Daoy (cell line): ENCODE measurements around the gene ADPRH. TPM values are rescaled to one million over a fixed set of nuclear protein-coding genes. Genes with fewer than 3 reads are reported as not detected.
"Not testable (repeated sequence)": the region's sequence is repeated elsewhere in the genome, so short reads cannot be mapped to it uniquely, and the experiment has no call there.

Experiments used
- DNase-seq: peaks from one replicate; pipeline ENCODE4 v3.0.0-alpha.2; 2015; ENCODE audit warnings: low read depth
- total RNA-seq: library from RNA; depleted of rRNA; stranded (reverse); fragments of >200 nt; shearing (Covaris generic); gene quantifications from 2 replicates; pipeline ENCODE4 v1.2.3, GENCODE V29; 2014; rRNA removed

ADPRH gene
- 0.86 and 2.5 TPM in 2 replicates for total RNA-seq

DNA sequence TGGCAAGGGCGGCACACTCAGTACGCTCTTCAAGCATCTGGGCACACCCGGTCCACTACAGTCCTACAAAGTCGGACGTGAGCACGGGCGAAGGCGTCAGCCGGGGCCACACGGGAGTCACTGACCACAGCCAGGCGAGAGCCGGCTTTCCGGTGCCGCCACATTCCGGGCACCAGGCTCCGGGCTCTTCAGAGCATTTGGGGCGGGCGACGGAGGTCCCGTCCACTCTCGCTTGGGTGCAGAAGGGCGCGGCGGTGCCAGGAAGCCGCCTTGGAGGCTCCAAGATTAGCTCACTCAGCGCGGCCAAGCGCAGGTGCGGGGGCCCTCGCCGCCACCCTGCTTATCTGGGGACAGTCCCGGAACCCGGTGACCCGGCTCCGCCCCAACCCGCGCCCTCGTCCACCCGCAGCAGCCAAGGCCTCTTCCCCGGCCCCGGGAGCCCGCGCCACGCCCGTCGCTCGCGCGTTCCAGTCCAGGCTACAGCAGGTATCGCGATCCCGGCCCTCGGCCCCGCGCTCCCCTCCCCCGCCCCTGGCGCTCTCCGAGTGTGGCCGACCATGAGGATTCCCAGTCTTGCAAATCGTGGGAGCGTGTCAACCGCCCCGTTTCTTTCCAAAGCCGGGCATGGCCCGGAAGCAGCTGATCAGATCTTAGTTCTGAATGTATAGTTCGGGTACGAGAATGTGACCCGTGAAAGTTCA is at the start of gene ADPRH:
Gene ADPRH (plus strand): TSS at position 127 of the 701 bp plus-strand sequence. CDS start 2,678 bp downstream, outside the sequence.
- DNase-seq = peak; percentile 73

DNA sequence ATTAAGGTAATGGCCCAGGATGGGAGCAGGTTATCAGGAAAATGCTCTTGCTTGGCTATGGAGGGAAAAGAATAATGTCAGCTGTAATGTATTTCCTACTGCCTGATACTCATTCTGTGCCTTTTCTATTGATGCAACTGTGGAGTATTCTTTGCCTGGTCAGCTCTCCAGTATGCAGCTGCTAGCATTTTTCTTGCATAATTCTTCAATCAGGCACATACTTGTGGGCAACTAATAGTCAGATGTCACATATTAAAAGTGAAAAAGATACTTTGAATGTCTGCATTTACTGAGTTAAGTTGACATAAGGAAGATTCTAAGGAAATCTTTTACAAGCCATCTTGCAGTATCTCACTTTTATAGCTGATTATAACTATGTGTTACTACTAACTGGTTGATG is 49.4 kb upstream of the ADPRH start:
- DNase-seq = no peak

DNA sequence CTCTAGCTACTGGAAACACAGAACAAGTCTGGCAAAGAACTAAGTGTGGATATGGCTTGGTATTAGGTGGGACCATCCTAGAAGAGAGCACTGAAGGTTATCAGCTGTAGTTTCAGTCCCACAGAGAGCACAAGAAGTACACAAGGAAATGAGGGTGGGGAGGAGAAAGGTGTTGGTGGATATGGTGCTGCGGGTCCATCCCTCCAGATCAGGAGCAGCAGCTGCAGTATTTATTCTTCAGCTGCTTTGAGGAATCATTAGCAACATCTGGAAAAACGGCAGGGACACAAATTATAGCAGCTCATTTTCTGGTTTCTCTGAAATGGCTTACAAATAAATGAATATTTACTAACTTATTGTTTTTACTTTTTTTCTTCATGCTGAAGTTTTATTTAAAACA is 48.8 kb upstream of the ADPRH start:
- no peak for DNase-seq

DNA sequence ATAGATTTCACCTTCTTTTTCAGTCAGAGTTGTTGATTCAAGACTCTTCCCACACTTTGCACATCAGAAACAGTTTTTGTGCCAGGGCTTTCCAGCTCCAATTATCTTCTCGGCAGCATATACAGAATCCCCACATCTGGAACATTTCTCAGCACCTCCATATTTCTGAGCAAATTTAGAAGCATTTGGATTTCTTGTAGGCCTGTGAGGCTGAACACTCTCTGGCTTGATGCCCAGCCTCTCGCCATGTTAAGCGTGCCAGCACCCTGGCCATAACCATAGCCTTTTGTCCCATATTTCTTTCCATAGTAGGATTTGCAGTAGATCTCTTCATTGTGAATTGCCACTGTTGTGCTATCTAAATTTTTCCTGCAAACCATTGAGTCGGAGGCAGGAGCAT is 48.1 kb upstream of the ADPRH start:
- DNase-seq = no peak

DNA sequence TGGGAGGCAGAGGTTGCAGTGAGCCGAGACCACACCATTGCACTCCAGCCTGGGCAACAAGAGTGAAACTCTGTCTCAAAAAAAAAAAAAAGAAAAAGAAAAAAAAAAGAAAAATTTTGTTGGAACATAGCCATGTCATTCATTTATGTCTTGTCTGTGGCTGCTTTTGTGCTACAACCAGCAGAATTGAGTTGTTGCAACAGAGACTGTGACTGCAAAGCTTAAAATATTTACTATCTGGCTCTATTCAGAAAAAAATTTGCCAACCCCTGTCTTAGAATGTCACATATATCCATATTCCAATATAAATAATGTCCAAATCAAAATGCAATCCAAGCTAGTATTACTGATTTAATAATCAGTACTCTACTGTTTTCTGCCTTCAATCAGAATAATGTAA is 45.0 kb upstream of the ADPRH start:
- no peak for DNase-seq

DNA sequence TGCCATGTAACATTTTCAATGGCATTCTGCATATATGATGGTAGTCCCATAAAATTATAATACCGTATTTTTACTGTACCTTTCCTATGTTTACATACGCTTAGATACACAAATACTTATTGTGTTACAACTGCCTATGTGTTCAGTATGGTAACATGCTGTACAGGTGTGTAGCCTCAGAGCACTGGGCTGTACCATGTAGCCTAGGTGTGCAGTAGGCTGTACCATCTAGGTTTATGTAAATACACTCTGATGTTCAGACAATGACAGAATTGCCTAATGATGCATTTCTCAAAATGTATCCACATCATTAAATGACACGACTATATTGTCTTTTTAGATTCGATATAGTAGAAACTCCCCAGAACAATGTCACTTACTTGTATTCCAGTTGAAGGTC is 42.5 kb upstream of the ADPRH start:
- no peak for DNase-seq

DNA sequence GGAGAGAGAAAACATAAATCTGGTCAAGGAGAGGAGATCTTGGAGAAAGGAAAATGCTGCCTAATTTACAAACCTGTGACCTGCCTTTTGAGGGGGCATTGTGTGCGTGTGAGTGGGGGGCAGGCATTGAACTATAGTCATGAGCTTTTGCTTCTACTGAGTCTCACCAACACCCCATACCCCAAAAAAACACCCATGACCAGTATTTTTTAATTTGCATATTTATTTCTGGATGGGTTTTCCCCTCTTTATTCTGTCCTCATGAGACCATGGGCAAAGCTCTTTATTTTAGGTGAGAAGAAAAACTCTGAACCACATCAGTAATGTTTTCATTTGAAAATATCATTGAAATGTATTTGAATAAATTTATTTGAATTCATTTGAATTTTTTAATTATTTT is 40.5 kb upstream of the ADPRH start:
- DNase-seq = no peak

DNA sequence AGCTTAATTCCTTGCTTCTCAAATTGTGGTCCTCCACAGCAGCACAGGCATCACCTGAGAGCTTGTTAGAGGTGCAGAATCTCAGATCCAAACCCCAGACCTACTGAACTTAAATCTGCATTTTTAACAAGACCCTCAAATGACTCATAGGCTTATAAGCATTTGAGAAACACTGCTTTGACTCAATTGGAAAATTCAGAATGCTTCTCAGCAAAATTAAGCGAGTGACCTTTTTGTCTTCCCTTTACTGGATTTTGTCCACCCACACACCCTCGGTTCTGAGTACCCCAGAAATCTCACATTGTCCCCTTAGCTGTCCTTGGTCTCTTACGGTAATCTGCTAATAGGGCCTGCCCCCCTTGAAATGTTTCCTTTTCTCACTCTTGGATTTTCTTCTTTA is 37.7 kb upstream of the ADPRH start:
- no peak for DNase-seq

DNA sequence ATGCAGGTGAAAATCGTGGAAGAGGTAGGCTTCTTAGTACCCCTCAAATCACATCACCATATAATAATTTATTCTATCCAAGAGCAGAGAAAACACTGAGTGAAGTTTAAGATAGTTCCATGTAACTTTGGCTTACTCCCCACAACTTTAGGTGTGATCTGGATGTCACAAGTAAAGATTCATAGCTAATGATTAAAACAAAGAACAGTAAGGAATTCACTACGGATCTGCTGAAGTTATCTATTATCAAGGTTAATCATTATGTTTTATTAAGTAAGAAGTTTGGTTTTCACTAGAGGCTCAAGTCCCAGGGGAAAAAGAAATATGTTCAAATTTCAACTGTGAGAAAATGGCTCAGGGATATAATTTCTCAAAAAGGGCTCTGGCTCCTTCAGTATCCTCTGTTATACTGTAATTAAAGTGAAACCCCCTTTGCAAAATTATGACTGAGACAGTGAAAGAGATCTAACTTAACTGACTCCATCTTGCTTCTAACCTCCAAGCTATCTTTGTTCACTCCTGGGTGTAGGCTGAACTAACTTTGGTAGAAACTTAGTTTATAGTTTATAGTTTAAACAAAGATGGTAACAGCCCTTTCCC is 37.0 kb upstream of the ADPRH start:
- DNase-seq = no peak

DNA sequence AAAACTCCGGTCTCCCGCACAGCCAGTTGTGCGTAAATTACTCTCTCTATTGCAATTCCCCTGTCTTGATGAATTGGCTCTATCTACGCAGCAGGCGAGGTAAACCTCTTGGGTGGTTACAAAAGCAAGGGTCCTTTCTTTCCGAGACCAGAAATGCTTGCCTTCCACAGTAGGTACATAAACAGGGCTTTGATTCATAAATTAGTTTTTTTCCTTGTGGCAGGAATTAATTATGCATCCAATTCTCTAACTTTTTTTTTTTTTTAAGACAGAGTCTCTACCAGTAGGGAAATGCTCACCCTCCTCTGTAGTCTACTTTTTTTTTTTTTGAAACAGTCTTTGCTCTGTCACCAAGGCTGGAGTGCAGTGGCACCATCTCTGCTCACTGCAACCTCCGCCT is 36.1 kb upstream of the ADPRH start:
- DNase-seq = no peak

DNA sequence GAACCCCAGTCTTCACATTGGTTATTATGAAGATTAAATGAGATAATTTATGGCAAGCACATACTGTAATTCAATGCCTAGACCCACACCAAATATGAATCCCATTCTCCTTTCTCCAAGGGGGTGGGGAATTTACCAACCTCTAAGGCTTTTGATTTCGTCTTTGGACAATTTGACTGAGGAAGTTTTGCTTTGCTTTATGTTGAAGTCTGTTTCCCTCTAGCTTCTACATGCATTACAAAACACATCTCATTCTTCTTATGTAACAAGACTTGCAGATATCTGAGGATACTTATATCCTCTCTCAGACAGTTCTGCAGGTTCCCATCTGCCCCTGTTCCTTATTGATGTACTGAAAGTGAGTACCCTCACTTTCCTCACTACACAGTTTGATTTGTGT is 32.1 kb upstream of the ADPRH start:
- no peak for DNase-seq

DNA sequence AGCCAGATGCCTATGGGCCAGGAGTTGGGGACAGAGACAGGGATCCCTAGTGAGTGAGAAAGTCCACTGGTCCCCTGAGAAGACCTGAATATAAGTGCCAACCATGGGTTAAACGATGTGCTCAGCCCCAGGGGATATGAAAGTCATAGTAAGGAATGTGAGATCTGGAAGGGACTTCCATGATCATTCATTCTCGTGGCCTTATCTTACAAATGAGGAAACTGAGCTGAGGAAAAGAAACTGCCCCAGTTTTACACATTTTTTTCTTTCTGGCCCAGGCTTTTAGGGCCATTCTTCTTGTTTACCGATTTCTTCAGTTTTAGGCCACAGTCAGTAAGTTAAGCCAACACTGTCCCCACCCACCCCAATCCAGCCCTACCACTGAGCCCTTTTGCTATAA is 31.0 kb upstream of the ADPRH start:
- no peak for DNase-seq

DNA sequence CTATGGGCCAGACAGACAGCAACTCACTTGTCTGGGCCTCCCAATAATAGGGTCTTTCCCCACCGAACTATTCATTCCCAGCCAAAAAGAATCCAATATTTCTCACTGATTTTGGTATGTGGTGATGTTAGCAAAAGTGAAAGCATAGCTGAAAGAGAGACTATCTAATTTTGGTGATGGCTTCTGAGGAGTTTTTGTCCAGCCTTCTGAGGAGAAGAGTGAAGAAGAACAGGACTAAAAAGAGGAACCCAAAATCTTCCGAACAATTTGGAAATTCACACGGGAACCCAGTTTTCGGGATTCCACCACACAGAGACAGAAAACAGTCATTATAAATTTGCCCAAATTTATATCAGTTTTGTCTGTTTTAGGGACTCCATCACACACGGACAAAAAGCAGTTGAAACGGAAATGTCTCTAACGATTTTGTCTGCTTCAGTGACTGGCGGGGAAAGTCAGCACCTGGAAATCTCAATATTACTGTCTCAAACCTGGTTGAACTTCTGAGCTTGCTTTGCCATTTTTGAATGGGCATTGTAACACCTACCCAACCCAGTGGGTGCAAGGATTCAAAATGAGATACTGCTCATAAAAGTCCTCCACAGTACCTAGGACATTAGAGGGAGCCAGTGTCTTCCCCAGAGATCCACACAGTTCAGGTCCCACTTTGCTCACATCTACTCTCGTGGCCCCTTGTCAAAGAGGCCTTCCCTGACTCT is 28.9 kb upstream of the ADPRH start:
- no peak for DNase-seq

DNA sequence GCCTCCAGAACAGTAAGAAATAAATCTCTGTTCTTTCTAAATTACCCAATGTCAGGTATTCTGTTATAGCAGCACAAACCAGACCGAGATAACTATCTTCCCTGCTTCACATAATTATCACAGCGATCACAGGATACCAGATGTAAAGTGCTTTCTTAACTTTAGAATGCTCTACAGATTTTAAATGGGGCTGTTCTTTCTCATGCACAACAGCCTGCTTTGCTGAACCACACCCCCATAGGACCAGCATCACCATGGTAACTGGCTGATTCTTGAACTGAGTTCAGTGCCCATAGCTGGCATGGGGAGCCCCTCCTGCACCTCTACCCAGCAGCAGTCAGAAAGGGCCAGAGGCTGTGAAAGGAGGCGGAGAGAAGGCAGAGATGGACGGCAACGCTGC is 27.7 kb upstream of the ADPRH start:
- no peak for DNase-seq

DNA sequence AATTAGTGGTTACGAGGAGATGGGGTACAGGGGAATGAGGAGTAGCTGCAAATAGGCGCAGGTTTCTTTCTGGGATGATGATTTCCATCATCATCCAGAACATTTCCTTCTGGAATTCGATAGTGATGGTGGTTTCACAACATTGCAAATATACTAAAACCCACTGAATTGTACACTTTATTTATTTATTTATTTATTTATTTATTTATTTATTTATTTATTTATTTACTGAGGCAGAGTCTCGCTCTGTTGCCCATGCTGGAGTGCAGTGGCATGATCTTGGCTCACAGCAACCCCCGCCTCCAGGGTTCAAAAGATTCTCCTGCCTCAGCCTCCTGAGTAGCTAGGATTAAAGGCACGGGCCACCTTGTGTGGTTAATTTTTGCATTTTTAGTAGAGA is 26.4 kb upstream of the ADPRH start:
- not testable (repeated sequence) for DNase-seq

DNA sequence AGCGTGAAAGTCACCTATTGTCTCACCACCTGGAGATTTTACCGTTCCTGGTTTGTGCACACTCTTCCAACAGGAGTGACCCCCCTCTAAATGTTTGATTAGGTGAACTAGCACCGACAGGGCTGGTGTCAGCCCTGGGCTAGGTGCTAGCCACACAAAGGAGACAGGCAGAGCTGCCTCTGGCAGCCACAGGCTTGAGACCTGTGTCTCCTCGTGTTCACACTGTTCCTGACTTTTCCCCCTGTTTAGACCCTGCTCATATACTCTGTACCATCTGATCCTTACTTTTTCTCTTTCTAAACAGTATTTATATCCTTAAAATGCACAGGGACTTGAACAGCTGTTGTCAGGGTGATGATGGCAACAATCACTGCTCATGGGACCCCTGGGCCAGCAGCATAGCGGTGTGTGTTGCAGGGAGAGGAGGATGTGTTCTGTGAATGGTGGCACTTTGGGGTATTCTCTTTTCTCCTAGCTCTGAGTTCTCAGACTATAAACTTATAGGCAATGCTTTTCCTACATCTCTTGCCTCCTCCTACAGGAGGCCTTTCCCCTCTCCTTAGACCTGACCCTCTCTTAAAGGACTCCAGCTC is 25.4 kb upstream of the ADPRH start:
- no peak for DNase-seq

DNA sequence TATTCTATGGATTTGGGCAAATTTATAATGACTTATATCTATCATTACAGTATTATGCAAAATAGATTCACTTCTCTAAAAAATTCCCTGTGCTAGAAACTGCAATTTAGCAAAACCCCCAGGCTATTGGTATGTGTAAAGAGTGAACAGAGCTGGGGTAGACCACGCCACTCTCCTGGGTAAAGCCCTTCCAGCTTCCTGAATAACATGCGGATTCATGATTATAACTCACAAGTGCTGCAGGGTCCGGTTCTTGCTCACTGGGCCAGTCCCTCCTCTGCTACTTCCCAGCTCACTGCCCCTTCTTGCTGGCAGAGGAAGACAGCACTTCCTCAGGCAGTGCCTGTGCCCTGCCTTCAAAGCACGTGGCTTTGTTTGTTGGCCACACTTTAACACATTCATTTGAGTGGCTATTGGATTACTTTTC is 24.0 kb upstream of the ADPRH start:
- DNase-seq = no peak

DNA sequence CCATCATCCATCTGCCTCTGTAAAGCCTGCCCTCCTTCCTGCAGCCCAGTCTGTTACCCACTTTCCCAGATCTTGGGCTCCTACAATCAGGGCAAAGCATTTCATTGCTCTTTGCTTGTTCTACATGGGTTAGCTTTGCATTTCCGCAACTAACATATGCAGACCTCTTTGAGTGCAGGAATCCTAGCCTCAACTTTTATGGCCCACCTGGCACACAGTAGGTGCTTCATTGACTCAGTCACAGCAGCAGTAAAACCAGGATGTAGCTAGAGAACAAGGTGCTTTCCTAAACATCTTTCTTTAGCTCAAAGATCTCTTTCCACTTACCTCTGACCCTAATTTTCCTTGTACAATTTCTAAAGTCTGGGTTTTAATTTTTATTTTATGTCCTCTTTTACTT is 23.4 kb upstream of the ADPRH start:
- DNase-seq = no peak

DNA sequence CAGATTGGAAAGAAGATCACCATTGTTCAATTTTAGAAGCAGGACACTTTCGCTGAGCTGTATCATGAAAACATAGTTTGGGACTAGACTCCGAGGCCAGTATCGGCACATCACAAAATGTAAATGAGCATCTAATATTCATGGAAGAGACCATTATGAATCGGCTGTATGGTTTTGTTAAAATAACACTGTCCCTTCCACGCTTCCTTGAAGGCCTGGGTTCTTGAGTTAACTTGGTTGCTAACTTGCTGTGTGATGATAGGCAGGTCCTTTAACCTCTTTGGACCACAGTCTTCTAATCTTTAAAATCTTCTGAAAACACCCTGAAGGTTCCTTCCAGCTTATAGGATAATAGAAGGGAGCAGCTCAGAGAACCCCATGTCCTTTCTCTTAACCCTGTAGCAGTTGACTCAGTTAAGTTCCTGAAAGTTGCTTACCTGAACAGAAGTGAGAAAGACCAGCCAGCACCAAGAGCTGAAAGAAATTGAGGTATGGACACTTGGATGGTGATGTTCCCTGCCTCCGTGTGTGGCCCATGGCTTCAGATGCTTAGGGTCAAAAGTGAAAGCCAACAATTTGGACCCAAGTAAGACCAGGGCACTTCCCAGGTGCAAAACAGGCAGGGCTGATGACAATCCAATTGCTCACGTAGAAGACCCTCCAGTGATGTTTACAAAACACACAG is 22.0 kb upstream of the ADPRH start:
- no peak for DNase-seq

DNA sequence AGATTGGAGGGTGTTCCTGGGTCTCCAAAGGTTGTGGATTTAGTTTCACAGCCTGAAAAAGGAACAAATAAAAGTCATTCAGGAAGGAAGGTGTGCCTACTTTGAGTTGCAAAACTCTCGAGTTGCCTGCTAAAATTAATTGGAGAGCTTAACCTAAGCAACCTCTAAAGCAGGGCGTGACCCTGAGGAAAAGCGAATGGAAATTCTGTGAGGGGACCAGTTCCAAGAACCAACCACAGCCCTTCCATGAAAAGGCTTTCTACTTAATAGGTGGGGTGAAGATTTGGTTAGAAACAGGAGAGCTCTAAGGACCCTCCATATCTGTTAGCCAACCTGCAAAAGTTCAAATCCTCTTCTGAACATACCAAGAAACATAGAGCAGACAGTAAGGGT is 21.4 kb upstream of the ADPRH start:
- no peak for DNase-seq

DNA sequence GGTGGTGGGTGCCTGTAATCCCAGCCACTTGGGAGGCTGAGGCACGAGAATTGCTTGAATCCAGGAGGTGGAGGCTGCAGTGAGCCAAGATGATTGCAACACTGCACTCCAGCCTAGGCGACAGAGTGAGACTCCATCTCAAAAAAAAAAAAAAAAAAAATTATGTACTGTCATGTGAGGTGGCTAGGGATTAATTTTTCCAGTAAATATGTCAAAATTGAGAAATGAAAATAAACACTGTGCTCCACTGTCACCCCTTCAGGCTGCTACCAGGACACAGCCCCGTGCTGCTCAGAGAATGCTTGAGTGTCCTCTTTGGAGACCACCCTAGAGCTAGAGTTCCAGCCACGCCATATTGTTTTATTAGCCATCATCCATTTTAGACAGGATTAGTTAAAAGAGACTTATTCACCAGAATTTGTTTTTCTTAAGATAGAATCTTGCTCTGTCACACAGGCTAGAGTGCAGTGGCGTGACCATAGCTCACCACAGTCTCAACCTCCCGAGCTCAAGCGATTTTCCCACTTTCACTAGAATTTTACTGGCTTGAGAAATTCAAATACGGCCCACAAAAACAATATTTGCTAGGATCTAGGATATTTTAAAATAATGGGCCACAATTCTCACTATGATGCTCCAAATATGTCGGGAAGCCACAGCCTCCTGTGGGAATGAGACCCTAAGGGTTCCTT is 20.5 kb upstream of the ADPRH start:
- no peak for DNase-seq
